Endothelial cell of umbilical vein (primary cell): Measurements from ENCODE around the gene EPO.

ENCODE experiments used
- EZH2 ChIP-seq: IDR thresholded peaks from 2 replicates; pipeline ENCODE4 v1.6.1; 2012; ENCODE audit warnings: borderline replicate concordance, low read depth, mild to moderate bottlenecking, moderate library complexity, low read length, inconsistent platforms; ENCODE audit not compliant: severe bottlenecking
- POLR2A ChIP-seq: IDR thresholded peaks from 2 replicates; pipeline ENCODE4 v1.6.1; 2012; ENCODE audit warnings: low read depth, mild to moderate bottlenecking, control low read depth, low read length
- POLR2AphosphoS5 ChIP-seq: IDR thresholded peaks from 2 replicates; pipeline ENCODE4 v1.6.1; 2012; ENCODE audit warnings: low read depth, mild to moderate bottlenecking, control low read depth, low read length, moderate library complexity; ENCODE audit not compliant: insufficient read depth
- TF ChIP-seq, protein P1 (sequence below), 2 donors: IDR thresholded peaks; 1 replicate in 1 of 2; 2 replicates in 1 of 2; pipeline ENCODE4 v1.5.1; 2011; ENCODE audit warnings: low read length in 2 of 2, mild to moderate bottlenecking in 2 of 2, moderate library complexity in 2 of 2, control low read depth in 1 of 2, inconsistent platforms in 1 of 2, low read depth in 1 of 2; ENCODE audit not compliant: insufficient read depth in 1 of 2; ENCODE audit errors: extremely low read depth in 1 of 2

DNA sequence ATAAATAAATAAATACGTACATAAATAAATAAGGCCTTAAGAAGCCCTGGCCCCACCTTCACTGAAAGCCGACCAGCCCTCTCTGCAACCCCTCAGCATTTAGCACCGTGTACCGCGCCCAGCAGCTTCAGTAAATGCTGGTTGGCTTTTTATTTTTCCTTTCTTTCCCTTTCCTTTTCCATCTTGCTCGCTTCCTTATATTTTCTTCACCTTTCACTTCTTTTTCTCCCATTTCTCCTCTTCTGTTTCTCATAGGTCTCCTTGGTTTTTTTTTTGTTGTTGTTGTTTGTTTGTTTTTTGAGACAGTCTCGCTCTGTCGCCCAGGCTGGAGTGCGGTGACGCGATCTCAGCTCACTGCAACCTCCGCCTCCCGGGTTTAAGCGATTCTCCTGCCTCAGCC, 24.3 kb downstream of the EPO start:
- TF ChIP-seq POLR2AphosphoS5: no peak
- TF ChIP-seq EZH2: no peak
- TF ChIP-seq, protein P1, sequence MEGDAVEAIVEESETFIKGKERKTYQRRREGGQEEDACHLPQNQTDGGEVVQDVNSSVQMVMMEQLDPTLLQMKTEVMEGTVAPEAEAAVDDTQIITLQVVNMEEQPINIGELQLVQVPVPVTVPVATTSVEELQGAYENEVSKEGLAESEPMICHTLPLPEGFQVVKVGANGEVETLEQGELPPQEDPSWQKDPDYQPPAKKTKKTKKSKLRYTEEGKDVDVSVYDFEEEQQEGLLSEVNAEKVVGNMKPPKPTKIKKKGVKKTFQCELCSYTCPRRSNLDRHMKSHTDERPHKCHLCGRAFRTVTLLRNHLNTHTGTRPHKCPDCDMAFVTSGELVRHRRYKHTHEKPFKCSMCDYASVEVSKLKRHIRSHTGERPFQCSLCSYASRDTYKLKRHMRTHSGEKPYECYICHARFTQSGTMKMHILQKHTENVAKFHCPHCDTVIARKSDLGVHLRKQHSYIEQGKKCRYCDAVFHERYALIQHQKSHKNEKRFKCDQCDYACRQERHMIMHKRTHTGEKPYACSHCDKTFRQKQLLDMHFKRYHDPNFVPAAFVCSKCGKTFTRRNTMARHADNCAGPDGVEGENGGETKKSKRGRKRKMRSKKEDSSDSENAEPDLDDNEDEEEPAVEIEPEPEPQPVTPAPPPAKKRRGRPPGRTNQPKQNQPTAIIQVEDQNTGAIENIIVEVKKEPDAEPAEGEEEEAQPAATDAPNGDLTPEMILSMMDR (IDR thresholded peaks at IDR 0.05; ENCODE audit: extremely low read depth in 1 of 2, insufficient read depth in 1 of 2, low read depth in 1 of 2, low read length in 2 of 2): no peak
- TF ChIP-seq POLR2A: no peak
